Effector memory CD8-positive, alpha-beta T cell (primary cell): Measurements from ENCODE around the gene DMBX1.
A peak's percentile ranks its signal among the peaks of the same experiment; 100 is the strongest.

Source experiments
- ATAC-seq: fragments of 150-1000 bp; cut with Tn5 transposase; replicated peaks from 2 replicates; pipeline ENCODE4 v1.10.0; 2021; ENCODE audit warnings: mild to moderate bottlenecking, moderate library complexity
- DNase-seq, 3 experiments: peaks; one replicate each; pipeline ENCODE4 v3.0.0; 2021
- H3K27ac Mint-ChIP-seq, 2 donors: one replicate each; pipeline ENCODE4 v1.8.0; 2022; ENCODE audit warnings: mild to moderate bottlenecking in 2 of 2, mixed read lengths in 2 of 2, moderate library complexity in 2 of 2
- H3K27me3 Mint-ChIP-seq, 2 donors: one replicate each; pipeline ENCODE4 v1.8.0; 2022; ENCODE audit warnings: mixed read lengths in 2 of 2
- H3K36me3 Mint-ChIP-seq: one replicate; pipeline ENCODE4 v1.8.0; 2022; ENCODE audit warnings: mild to moderate bottlenecking, moderate library complexity, mixed read lengths; ENCODE audit not compliant: insufficient read depth
- H3K4me1 Mint-ChIP-seq, 2 donors: one replicate each; pipeline ENCODE4 v1.8.0; 2022; ENCODE audit warnings: low read depth in 2 of 2, mixed read lengths in 2 of 2
- H3K4me3 Mint-ChIP-seq, 2 donors: one replicate each; pipeline ENCODE4 v1.8.0; 2022; ENCODE audit warnings: mild to moderate bottlenecking in 2 of 2, mixed read lengths in 2 of 2, moderate library complexity in 2 of 2
- H3K9me3 Mint-ChIP-seq, 2 donors: one replicate each; pipeline ENCODE4 v1.8.0; 2022; ENCODE audit warnings: mixed read lengths in 2 of 2
- total RNA-seq, 9 experiments: gene quantifications; one replicate each; lab custom pipeline; 2026; lab: John Stamatoyannopoulos, UW

Gene DMBX1
- total RNA-seq = 0 to 0.39 (median 0) reads per million in 9 experiments

DNA sequence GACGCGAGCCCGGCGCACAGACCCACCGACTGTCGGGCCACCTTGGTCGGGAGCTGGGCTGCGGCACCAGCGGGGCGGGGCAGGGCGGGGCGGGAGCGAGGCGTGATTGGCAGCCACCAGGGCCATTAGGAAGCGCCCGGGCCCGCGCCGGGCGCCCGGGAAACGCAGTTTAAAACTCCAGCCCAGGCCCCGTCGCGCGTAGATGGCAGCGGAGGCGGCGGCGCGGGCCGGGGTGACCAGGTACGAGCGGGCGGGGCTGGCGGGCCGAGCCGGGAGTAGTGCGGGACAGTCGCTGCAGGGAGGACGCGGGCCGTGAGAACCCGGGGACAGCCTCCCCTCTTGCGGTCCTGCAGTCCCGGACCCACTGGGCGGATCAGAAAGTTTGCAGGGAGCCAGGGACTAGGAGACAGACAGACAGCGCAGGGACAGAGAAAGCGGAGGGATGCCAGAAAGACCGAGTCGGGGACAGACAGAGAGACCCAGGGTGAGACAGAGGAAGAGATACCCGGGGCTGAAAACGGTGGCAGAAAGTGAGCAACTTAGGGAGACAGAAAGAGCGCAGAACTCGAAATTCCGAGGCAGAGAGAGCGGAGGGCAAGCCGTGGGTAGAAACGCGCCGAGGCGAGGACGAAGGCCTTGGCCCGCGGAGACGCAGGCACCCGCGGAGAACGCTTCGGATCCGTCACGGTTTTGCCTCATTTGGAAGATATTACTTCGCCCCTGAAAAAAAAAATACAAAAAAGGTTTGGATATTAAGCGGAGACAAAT lies at the start of gene DMBX1:
DMBX1 (plus strand) TSS at position 199 of the 768 bp plus-strand sequence. CDS start 17,175 bp downstream, outside the sequence.
- ATAC-seq (peak; percentile 60), DNase-seq (no peak)
- Mint-ChIP-seq H3K4me3 (peak within 1 kb of the TSS; percentile 83 to 89), H3K9me3 (no peaks in the 10 kb centered on the region), H3K27me3 (peaks cover 90 to 100% of the 10 kb centered on the region in 2 donors), H3K27ac (no peak within 1 kb of the TSS), H3K36me3 (peaks cover 5% of the 10 kb centered on the region), H3K4me1 (peaks cover 18 to 27% of the 10 kb centered on the region in 2 donors)

DNA sequence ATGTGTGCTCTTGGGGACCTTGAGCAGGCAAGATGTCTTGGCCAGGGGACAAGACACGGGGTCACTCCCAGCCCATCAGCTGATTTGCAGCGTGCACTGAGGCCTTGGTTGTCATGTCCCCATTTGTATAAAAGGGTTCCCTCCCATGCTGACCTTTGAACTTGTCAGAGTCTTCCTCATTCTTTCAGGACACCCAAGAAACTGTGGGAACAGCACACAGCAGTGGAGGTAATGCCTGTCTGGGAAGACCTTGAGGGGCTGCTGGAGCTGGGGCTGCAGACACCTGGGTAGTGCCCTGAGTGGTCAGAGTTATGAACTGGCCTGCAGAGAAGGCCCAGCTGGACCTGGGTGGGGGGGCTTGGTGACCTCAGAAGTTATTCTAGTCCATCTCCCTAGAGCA lies 49.2 kb upstream of the DMBX1 start:
- Mint-ChIP-seq H3K4me1 (peaks cover 7 to 9% of the 10 kb centered on the region in 2 donors), H3K36me3 (peaks cover 35% of the 10 kb centered on the region), H3K27me3 (peaks cover 17 to 20% of the 10 kb centered on the region in 2 donors), H3K9me3 (no peaks in the 10 kb centered on the region), H3K27ac (no peak overlapping the region), H3K4me3 (no peak overlapping the region)
- DNase-seq (no peak), ATAC-seq (no peak)

DNA sequence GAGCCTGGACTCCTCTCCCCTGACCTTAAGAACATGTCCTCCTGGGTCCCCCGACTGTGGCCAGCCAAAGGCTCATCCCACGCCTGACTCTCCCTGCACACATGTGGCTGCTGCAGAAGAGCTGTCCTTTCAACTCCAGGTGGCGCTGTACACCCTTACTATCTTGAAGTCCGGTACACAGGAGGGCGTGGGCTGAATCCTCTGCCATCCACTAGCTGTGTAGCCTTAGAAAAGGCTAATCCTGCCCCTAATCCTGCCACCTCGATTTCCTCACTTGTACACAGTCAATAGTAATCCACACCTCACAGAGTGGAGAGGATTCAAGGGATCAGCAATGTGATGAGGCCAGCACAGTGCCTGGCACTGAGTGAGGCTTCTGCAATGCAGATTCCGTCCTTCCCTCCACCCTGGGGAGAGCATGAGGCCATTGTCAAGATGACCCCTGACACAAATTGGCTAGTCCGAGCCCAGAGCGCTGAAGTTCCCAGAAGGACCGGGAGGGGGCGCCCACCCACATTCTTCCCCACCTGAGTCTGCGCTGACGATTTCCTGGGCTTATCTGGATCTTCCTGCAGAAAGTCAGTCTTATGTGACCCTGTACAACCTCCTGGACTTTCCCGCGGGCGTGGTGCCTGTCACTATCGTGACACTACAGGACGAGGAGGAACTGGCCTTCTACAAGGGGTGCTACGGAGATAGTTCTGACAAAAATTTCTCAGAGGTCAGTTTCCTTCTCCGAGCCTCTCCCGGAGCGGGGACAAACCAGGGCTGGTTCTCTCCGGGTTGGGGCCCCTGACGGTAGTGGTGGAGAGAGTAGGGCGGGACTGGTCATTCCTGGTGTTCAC lies 47.1 kb upstream of the DMBX1 start:
- Mint-ChIP-seq H3K36me3 (peaks cover 31% of the 10 kb centered on the region), H3K4me3 (peak overlapping the region; percentile 62 to 82), H3K27ac (peak overlapping the region; percentile 67 to 75), H3K4me1 (peaks cover 9 to 19% of the 10 kb centered on the region in 2 donors), H3K27me3 (peaks cover 21 to 32% of the 10 kb centered on the region in 2 donors), H3K9me3 (no peaks in the 10 kb centered on the region)
- ATAC-seq = peak; percentile 74
- peak; percentile 58 to 71 (median 62) for DNase-seq

DNA sequence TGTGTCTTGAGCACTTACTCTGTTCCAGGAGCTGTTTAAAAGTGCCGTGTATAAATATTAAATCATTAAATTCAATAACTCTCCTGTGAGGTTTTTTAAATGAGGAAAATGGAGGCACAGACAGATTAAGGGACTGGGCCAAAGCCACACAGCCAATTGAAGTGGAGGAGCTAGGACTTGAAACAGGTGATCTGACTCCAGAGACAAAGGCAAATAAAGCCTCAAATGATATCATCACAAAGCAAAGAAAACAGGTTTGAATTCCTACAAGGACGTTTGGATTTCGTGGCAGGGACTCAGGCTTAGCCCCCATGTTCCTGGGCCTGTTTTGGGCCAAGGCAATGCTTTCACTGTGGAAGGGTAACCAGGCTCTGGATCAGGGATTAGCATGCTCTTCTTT lies 45.2 kb upstream of the DMBX1 start:
- no peak overlapping the region for H3K4me3 Mint-ChIP-seq
- peaks cover 20% of the 10 kb centered on the region for H3K36me3 Mint-ChIP-seq
- H3K9me3 Mint-ChIP-seq = no peaks in the 10 kb centered on the region
- no peak overlapping the region for H3K27ac Mint-ChIP-seq
- DNase-seq = no peak
- no peak for ATAC-seq
- H3K27me3 Mint-ChIP-seq = peaks cover 32 to 38% of the 10 kb centered on the region in 2 donors
- peaks cover 19 to 28% of the 10 kb centered on the region in 2 donors for H3K4me1 Mint-ChIP-seq

DNA sequence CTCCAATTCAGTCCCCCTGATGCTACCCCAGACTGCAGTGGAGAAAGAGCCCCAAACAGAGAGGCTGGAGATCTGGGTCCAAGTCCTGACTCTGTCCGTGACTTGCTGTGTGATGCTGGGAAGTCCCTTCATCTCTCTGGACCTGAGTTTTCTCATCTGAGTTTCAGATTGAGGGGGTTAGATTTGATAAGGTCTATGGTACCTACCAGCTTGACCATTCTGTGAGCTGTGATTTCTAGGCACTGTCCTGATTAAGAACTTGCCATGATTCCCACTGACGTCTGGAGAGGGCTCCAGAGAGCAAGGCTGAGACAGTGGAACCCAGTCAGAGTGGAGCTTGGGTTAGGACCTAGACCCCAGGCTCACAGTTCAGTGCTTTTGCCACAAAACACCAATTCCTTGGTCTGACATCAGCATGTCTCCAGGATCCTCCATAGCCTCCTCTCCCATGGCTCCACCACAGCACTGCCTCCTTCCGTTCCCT lies 43.8 kb upstream of the DMBX1 start:
- no peaks in the 10 kb centered on the region for H3K9me3 Mint-ChIP-seq
- DNase-seq (no peak), ATAC-seq (no peak)
- peak overlapping the region in 1 of 2 donors; percentile 63 for H3K27ac Mint-ChIP-seq
- H3K4me3 Mint-ChIP-seq = no peak overlapping the region
- H3K36me3 Mint-ChIP-seq = peaks cover 20% of the 10 kb centered on the region
- H3K4me1 Mint-ChIP-seq = peaks cover 19 to 30% of the 10 kb centered on the region in 2 donors
- peaks cover 39 to 50% of the 10 kb centered on the region in 2 donors for H3K27me3 Mint-ChIP-seq

DNA sequence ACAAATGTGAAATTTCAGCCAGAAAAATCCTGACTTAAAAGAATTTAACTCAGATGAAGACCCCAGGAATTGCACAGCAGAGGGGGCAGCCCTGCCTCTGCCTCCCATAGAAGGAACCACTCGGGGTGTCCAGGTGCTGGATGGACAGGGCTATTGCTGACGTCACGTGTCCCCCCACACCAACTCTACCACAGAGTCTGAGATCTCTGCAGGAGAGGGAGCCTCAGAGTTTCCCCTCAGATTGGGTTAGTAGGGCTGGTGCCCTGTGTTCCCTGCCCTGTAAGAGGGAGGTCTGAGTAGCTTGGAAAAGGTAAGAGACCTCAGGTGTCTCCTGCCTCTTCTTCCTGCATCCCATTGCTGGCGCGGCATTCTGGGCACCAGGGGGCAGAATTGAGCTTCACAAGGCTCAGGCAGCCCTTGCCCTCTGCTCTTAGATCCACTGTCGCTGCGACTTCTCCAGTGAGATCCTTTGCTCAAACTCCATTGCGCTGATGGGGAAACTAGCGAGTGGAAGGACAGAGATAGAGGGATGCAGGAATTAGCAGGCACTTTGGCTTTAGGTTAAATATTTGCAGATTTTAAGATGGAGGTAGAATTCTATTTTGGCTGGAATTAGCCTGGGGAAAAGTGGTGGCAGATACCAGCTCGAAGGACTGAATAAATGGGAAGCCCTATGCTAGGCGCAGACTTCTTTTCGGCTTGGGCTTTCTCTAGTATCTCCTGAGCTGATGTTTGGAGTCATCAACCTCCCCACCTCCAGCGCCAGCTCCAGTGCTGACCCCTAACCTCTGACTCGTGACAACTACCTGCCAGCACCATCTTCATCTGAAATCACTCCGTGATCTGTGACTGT lies 42.8 kb upstream of the DMBX1 start:
- Mint-ChIP-seq H3K27ac (peak overlapping the region in 1 of 2 donors; percentile 63), H3K27me3 (peaks cover 48 to 61% of the 10 kb centered on the region in 2 donors), H3K4me3 (peak overlapping the region in 1 of 2 donors; percentile 61), H3K36me3 (peaks cover 20% of the 10 kb centered on the region), H3K4me1 (peaks cover 19 to 30% of the 10 kb centered on the region in 2 donors), H3K9me3 (no peaks in the 10 kb centered on the region)
- DNase-seq (peak; percentile 73 to 75 (median 73)), ATAC-seq (peak; percentile 46)

DNA sequence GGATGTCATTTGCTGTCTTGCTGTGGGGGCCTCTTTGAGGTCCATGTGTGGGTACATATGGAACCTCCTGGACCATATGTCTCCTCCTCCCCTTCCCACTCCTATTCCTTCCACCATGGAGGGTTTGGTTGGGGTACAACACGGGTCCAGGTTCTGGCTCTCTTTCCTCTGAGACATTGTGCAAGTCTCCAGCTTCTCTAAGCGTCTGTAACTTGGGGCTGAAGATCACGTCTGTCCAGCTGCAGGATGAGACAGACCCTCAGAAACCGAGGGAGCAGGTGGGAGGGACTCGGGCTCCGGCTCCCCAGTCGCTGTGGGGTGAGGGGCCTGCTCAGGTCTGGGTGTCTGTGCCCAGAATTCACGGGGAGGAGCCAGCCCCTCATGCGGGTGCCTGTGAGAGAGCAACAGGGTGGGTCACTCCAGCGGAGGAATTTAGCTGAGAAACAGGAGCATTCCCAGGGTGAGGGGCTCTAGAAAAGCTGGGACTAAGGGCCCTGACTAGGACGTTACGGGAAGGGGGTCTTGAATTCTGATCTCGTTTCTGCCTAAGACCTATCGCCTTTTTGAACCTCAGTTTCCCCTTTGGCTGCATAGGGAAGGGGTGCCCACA lies 42.0 kb upstream of the DMBX1 start:
- H3K27ac Mint-ChIP-seq = no peak overlapping the region
- ATAC-seq (no peak), DNase-seq (no peak)
- peak overlapping the region in 1 of 2 donors; percentile 61 for H3K4me3 Mint-ChIP-seq
- peaks cover 55 to 68% of the 10 kb centered on the region in 2 donors for H3K27me3 Mint-ChIP-seq
- peaks cover 14 to 23% of the 10 kb centered on the region in 2 donors for H3K4me1 Mint-ChIP-seq
- H3K36me3 Mint-ChIP-seq = peaks cover 16% of the 10 kb centered on the region
- H3K9me3 Mint-ChIP-seq = no peaks in the 10 kb centered on the region

DNA sequence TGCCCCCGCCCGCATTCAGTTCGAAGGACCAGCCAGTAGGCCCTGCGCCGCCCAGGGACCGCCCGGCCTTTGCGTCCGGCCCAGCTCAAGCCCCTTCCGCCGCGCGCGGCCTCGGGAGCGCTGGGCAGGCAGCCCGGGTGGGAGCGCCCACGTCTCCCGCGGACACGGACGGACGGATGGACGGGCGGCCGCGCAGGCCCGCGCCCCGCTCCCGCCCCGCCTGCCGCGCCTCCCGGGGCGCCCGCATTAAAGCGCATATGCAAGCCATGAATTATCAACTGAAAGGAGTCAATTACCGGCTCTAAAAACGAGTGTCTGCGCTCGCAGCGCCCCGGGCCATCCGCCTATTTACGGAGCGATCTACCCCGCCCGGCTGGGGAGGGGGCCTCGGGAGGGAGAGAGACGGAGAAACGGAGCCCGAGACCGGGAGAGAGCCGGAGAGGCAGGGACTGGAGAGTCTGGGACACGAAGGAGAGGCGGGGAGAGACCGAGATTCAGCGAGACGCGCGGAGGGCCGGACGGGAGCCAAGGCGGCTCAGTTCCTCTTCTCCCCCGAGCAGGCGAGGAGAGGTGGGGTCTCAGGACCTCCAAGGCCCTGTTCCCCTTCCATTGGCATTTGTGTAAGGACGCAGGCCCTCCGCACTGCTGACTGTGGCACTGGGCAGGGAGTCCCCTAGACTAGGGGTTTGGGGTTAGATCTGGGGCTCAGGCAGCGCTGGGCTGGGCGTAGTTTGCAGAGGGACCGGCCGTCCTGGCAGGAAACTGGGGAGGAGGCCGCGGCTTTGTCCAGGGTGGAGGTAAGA lies 41.3 kb upstream of the DMBX1 start:
- no peaks in the 10 kb centered on the region for H3K9me3 Mint-ChIP-seq
- ATAC-seq (no peak), DNase-seq (no peak)
- H3K4me1 Mint-ChIP-seq = peaks cover 12 to 21% of the 10 kb centered on the region in 2 donors
- H3K4me3 Mint-ChIP-seq = peak overlapping the region; percentile 39 to 55
- no peak overlapping the region for H3K27ac Mint-ChIP-seq
- H3K36me3 Mint-ChIP-seq = peaks cover 11% of the 10 kb centered on the region
- H3K27me3 Mint-ChIP-seq = peaks cover 61 to 75% of the 10 kb centered on the region in 2 donors

DNA sequence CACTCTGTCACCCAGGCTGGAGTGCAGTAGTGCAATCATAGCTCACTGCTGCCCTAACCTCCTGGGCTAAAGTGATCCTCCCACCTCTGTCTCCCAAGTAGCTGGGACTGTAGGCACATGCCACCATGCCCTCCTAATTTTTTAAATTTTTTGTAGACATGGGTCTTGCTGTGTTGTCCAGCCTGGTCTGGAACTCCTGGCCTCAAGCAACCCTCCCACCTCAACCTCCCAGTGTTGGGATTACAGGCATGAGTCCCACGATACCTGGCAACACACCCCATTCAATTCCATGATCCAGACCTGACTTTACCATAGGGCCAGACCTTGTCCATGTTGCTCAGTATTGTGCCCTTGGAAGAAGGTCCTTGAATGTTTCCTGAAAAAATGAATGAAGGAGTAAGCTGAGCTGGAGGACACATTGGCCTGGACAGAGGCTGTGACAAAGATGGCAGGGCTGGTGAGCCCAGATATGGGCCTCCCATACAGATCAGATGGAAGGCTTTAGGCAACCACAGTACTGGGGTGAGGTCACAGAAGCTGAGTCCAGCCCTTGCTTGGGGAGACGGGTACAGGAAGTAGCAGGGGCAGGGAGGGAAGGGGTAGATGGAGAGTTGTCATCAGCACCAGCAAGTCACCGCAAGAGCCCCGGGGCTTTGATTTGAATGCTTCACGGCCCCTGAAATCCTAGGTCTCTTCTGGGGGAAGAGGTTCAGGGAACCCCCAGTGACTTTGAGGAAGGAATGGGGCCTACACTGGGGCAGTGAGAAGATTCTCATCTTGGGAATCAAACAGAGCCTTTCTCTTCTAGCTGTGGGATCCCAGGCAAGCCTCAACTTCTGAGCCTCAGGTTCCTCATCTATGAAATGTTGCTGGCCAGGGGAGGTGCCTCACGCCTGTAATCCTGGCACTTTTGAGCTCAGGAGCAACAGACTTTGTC lies 40.1 kb upstream of the DMBX1 start:
- peak; percentile 83 for ATAC-seq

DNA sequence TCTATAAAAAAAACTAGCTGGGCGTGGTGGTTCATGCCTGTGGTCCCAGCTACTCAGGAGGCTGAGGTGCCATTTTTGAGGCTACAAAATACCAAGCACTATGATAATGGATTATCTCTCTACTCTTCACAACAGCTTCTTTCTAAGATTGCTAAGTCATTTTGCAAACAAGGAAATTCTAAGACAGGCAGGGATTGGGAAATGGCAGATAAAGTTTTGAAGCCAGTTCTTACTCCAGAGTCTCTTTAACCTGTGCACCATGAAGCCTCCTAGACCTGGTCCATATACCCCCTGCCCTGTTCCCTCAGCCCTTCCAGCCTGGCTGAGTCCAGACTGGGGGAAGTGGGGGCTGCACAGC lies 39.5 kb upstream of the DMBX1 start:
- no peak for DNase-seq
- Mint-ChIP-seq H3K27ac (no peak overlapping the region), H3K9me3 (no peaks in the 10 kb centered on the region), H3K4me3 (no peak overlapping the region), H3K27me3 (peaks cover 68 to 94% of the 10 kb centered on the region in 2 donors), H3K4me1 (peaks cover 12 to 21% of the 10 kb centered on the region in 2 donors), H3K36me3 (peaks cover 4% of the 10 kb centered on the region)
- no peak for ATAC-seq

More for the DNA sequence above, 40.1 kb upstream of the DMBX1 start:
- peaks cover 4% of the 10 kb centered on the region for H3K36me3 Mint-ChIP-seq
- H3K4me3 Mint-ChIP-seq = peak overlapping the region in 1 of 2 donors; percentile 39
- DNase-seq = peak in 1 of 3 experiments; percentile 9
- no peaks in the 10 kb centered on the region for H3K9me3 Mint-ChIP-seq
- peaks cover 65 to 87% of the 10 kb centered on the region in 2 donors for H3K27me3 Mint-ChIP-seq
- peak overlapping the region in 1 of 2 donors; percentile 24 for H3K27ac Mint-ChIP-seq
- peaks cover 12 to 21% of the 10 kb centered on the region in 2 donors for H3K4me1 Mint-ChIP-seq
